ENCODE results near the gene FBXW7. TPM values are rescaled to one million over a fixed set of nuclear protein-coding genes. Genes with fewer than 3 reads are reported as not detected.
A peak's percentile ranks its signal among the peaks of the same experiment; 100 is the strongest.

Gene FBXW7
- total RNA-seq, 1 donor: 79.5 TPM

- TF ChIP-seq CTCF (IDR thresholded peaks at IDR 0.05; ENCODE audit: insufficient read depth, low read depth, low read length): no peak
- no peak overlapping the region for H3K4me3 ChIP-seq (ENCODE audit: low read depth, low read length)
- peak; percentile 37 for DNase-seq (ENCODE audit: low read depth)
Measured at GRCh38 chr4:152577708-152578396, 42.0 kb upstream of the FBXW7 start.

- no peak for TF ChIP-seq CTCF (IDR thresholded peaks at IDR 0.05; ENCODE audit: insufficient read depth, low read depth, low read length)
- H3K4me3 ChIP-seq (ENCODE audit: low read depth, low read length): no peak overlapping the region
- no peak for DNase-seq (ENCODE audit: low read depth)
Measured at GRCh38 chr4:152575533-152575932, 39.6 kb upstream of the FBXW7 start.

GRCh38 chr4:152573861-152574260 lies 38.0 kb upstream of the FBXW7 start:
- no peak for DNase-seq (ENCODE audit: low read depth)

GRCh38 chr4:152572417-152573086 lies 36.7 kb upstream of the FBXW7 start:
- no peak for TF ChIP-seq CTCF (IDR thresholded peaks at IDR 0.05; ENCODE audit: insufficient read depth, low read depth, low read length)
- DNase-seq (ENCODE audit: low read depth): peak; percentile 95
- no peak overlapping the region for H3K4me3 ChIP-seq (ENCODE audit: low read depth, low read length)

More at GRCh38 chr4:152573861-152574260, 38.0 kb upstream of the FBXW7 start:
- H3K4me3 ChIP-seq (ENCODE audit: low read depth, low read length): no peak overlapping the region
- TF ChIP-seq CTCF (IDR thresholded peaks at IDR 0.05; ENCODE audit: insufficient read depth, low read depth, low read length): no peak

- no peak for DNase-seq (ENCODE audit: low read depth)
- no peak for TF ChIP-seq CTCF (IDR thresholded peaks at IDR 0.05; ENCODE audit: insufficient read depth, low read depth, low read length)
- H3K4me3 ChIP-seq (ENCODE audit: low read depth, low read length): no peak overlapping the region
Measured at GRCh38 chr4:152571770-152572169, 35.9 kb upstream of the FBXW7 start.

- no peak overlapping the region for H3K4me3 ChIP-seq (ENCODE audit: low read depth, low read length)
- no peak for TF ChIP-seq CTCF (IDR thresholded peaks at IDR 0.05; ENCODE audit: insufficient read depth, low read depth, low read length)
- DNase-seq (ENCODE audit: low read depth): no peak
Measured at GRCh38 chr4:152571296-152571695, 35.4 kb upstream of the FBXW7 start.

All from fibroblast of villous mesenchyme (primary cell).